K562 (cell line): ENCODE results near the gene TXNDC15. TPM values are rescaled to one million over a fixed set of nuclear protein-coding genes. Genes with fewer than 3 reads are reported as not detected.

Experiments
- BRF1 ChIP-seq: IDR thresholded peaks from 3 replicates; pipeline ENCODE4 v1.6.1; 2011; ENCODE audit warnings: borderline replicate concordance, mild to moderate bottlenecking; ENCODE audit not compliant: insufficient read length; ENCODE audit errors: extremely low read depth
- CC2D1A ChIP-seq: fragments of 450-650 bp; IDR thresholded peaks from 2 replicates; pipeline ENCODE4 v1.6.1; 2017; ENCODE audit warnings: mild to moderate bottlenecking
- DDX20 ChIP-seq: fragments of 450-650 bp; IDR thresholded peaks from 2 replicates; pipeline ENCODE4 v1.6.1; 2016; ENCODE audit warnings: missing genetic modification characterization, low read depth, mild to moderate bottlenecking, missing compliant biosample characterization, moderate library complexity
- KAT2B ChIP-seq: IDR thresholded peaks from one replicate; pipeline ENCODE4 v1.6.1; 2012; ENCODE audit warnings: low read depth, mild to moderate bottlenecking, control low read depth, inconsistent platforms, low read length, moderate library complexity
- KDM5B ChIP-seq: fragments of 200-600 bp; sonication (generic); IDR thresholded peaks from 2 replicates; pipeline ENCODE4 v1.6.1; 2012; ENCODE audit warnings: low read depth, mild to moderate bottlenecking, moderate library complexity, low read length, control low read depth, inconsistent platforms; ENCODE audit not compliant: insufficient replicate concordance
- MBD2 ChIP-seq: sonication (generic); IDR thresholded peaks from 2 replicates; pipeline ENCODE4 v1.6.1; 2016; ENCODE audit warnings: low read depth, borderline replicate concordance
- NCOA6 ChIP-seq: fragments of 450-650 bp; IDR thresholded peaks from 2 replicates; pipeline ENCODE4 v1.6.1; 2017; ENCODE audit warnings: mild to moderate bottlenecking
- NFE2L1 ChIP-seq: fragments of 450-650 bp; IDR thresholded peaks from 2 replicates; pipeline ENCODE4 v1.6.1; 2016; ENCODE audit warnings: missing genetic modification characterization, low read depth, mild to moderate bottlenecking, missing compliant biosample characterization, moderate library complexity, borderline replicate concordance
- PYGO2 ChIP-seq: fragments of 450-650 bp; IDR thresholded peaks from 2 replicates; pipeline ENCODE4 v1.6.1; 2016; ENCODE audit warnings: mild to moderate bottlenecking, missing genetic modification characterization, moderate library complexity, missing compliant biosample characterization
- SMARCE1 ChIP-seq: fragments of 450-650 bp; IDR thresholded peaks from 2 replicates; pipeline ENCODE4 v1.7.1; 2016; ENCODE audit warnings: mild to moderate bottlenecking
- SMC3 ChIP-seq: conservative IDR thresholded peaks from 2 replicates; pipeline ENCODE4 v1.6.1; 2011; ENCODE audit warnings: low read depth, low read length, improper control_type of control experiment; ENCODE audit not compliant: insufficient read depth
- STAT5A ChIP-seq: IDR thresholded peaks from 2 replicates; pipeline ENCODE4 v1.6.1; 2012; ENCODE audit warnings: low read length, inconsistent platforms, borderline replicate concordance
- VEZF1 ChIP-seq: fragments of 200-800 bp; sonication (Bioruptor generic); IDR thresholded peaks from 2 replicates; pipeline ENCODE4 v1.6.1; 2017; ENCODE audit warnings: missing genetic modification characterization, missing compliant biosample characterization
- ZNF217 ChIP-seq: sonication (generic); formaldehyde crosslinking; IDR thresholded peaks from 2 replicates; pipeline ENCODE4 v1.8.0; 2022; ENCODE audit warnings: mild to moderate bottlenecking, missing genetic modification reagents
- ZNF398 ChIP-seq: fragments of 250-450 bp; sonication (Bioruptor Pico); IDR thresholded peaks from 2 replicates; pipeline ENCODE4 v1.8.0; 2021; ENCODE audit warnings: moderate library complexity, mild to moderate bottlenecking, inconsistent platforms
- polyA plus RNA-seq, 8 experiments: library from polyadenylated mRNA; depleted of rRNA in 4 of 8; stranded (reverse) in 5 of 8; unstranded in 3 of 8; fragments of >200 nt; fragmentation: Nextera tagmentation in 2 of 8; fragmentation: Illumina TruSeq in 1 of 8; extraction: Ambion mirVana in 2 of 8; extraction: Trizol in 1 of 8; gene quantifications; 2 replicates each; pipeline versions ENCODE4 v1.2.1 to v1.2.3, GENCODE V29; 2011 to 2014; ENCODE audit warnings: inconsistent platforms in 1 of 8, missing spikeins in 1 of 8
- total RNA-seq, 7 experiments: library from RNA; depleted of rRNA in 6 of 7; stranded (reverse); fragments of >200 nt in 6 of 7; fragmentation: Illumina TruSeq in 2 of 7; extraction: Trizol in 2 of 7; gene quantifications; 2 replicates each; pipeline versions ENCODE4 v1.2.1 to v1.2.3, GENCODE V29; 2011 to 2021; ENCODE audit warnings: low replicate concordance in 1 of 7
- TF ChIP-seq, protein P1 (sequence below): fragments of 450-650 bp; formaldehyde crosslinking; IDR thresholded peaks from 2 replicates; pipeline ENCODE4 v1.4.0; 2022; ENCODE audit warnings: missing genetic modification characterization
- TF ChIP-seq, protein P2 (sequence below): fragments of 450-650 bp; IDR thresholded peaks from 2 replicates; pipeline ENCODE4 v1.6.1; 2016
- TF ChIP-seq, protein P3 (sequence below): fragments of 250-450 bp; sonication (Bioruptor Pico); IDR thresholded peaks from 2 replicates; pipeline ENCODE4 v1.5.0; 2022; ENCODE audit warnings: mild to moderate bottlenecking

TXNDC15 gene
- total and polyA plus RNA-seq, 9 of the 15 experiments (the other 6 are each of a cell fraction or from before 2014, with no cell fraction given): 3.0 to 15.4 (median 12.3) TPM

- TF ChIP-seq PYGO2 (tag) (no peak), NFE2L1 (tag) (no peak), BRF1 (no peak), MBD2 (peak; percentile 39; the same call in 1 of the 2 replicates), ZNF217 (no peak), KDM5B (peak; percentile 96), DDX20 (tag) (no peak), KAT2B (no peak), STAT5A (no peak), NCOA6 (0 out of 2 replicates have a peak, but pooled peaks have one; percentile 33), SMARCE1 (no peak), CC2D1A (no peak), VEZF1 (CRISPR knock-in tag) (no peak), ZNF398 (CRISPR knock-in tag) (no peak), SMC3 (no peak)
- TF ChIP-seq, protein P1, sequence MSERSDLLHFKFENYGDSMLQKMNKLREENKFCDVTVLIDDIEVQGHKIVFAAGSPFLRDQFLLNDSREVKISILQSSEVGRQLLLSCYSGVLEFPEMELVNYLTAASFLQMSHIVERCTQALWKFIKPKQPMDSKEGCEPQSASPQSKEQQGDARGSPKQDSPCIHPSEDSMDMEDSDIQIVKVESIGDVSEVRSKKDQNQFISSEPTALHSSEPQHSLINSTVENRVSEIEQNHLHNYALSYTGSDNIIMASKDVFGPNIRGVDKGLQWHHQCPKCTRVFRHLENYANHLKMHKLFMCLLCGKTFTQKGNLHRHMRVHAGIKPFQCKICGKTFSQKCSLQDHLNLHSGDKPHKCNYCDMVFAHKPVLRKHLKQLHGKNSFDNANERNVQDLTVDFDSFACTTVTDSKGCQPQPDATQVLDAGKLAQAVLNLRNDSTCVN (CRISPR knock-in tag): 0 out of 2 replicates have a peak, but pooled peaks have one; percentile 38
- TF ChIP-seq, protein P2, sequence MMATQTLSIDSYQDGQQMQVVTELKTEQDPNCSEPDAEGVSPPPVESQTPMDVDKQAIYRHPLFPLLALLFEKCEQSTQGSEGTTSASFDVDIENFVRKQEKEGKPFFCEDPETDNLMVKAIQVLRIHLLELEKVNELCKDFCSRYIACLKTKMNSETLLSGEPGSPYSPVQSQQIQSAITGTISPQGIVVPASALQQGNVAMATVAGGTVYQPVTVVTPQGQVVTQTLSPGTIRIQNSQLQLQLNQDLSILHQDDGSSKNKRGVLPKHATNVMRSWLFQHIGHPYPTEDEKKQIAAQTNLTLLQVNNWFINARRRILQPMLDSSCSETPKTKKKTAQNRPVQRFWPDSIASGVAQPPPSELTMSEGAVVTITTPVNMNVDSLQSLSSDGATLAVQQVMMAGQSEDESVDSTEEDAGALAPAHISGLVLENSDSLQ: no peak
- TF ChIP-seq, protein P3, sequence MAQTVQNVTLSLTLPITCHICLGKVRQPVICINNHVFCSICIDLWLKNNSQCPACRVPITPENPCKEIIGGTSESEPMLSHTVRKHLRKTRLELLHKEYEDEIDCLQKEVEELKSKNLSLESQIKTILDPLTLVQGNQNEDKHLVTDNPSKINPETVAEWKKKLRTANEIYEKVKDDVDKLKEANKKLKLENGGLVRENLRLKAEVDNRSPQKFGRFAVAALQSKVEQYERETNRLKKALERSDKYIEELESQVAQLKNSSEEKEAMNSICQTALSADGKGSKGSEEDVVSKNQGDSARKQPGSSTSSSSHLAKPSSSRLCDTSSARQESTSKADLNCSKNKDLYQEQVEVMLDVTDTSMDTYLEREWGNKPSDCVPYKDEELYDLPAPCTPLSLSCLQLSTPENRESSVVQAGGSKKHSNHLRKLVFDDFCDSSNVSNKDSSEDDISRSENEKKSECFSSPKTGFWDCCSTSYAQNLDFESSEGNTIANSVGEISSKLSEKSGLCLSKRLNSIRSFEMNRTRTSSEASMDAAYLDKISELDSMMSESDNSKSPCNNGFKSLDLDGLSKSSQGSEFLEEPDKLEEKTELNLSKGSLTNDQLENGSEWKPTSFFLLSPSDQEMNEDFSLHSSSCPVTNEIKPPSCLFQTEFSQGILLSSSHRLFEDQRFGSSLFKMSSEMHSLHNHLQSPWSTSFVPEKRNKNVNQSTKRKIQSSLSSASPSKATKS (CRISPR knock-in tag): no peak
These were observed at the start of gene TXNDC15 (continued) for GRCh38 chr5:134873987-134874830.
